ENCODE results near the gene ZNF668.
A peak's percentile ranks its signal among the peaks of the same experiment; 100 is the strongest.

ZNF668 gene

GRCh38 chr16:31073142-31073969, 684 bp downstream of the ZNF668 start:
- Histone ChIP-seq H3K27me3 (replicated peaks; ENCODE audit: insufficient read depth, low read length) (no peaks in the 10 kb centered on the region), H3K27ac (ENCODE audit: low read length) (peak overlapping the region; percentile 61; the same call in 1 of the 2 replicates), H3F3A (ENCODE audit: insufficient read depth, low read length) (peaks cover 6% of the 10 kb centered on the region), H3K9ac (ENCODE audit: low read length) (peak overlapping the region; percentile 70), H4K20me1 (ENCODE audit: insufficient read depth, low read length) (no peaks in the 10 kb centered on the region), H3K4me1 (ENCODE audit: low read length) (peaks cover 9% of the 10 kb centered on the region; the same call in 1 of the 2 replicates), H3K4me2 (ENCODE audit: low read depth, low read length) (peak overlapping the region; percentile 98), H3K36me3 (replicated peaks; ENCODE audit: insufficient read depth, low read length) (no peaks in the 10 kb centered on the region), H3K9me2 (replicated peaks; ENCODE audit: insufficient read depth, low read length) (no peaks in the 10 kb centered on the region), H2AFZ (ENCODE audit: low read length) (peak overlapping the region; percentile 80), H3K79me2 (ENCODE audit: low read length) (peaks cover 74% of the 10 kb centered on the region), H3K9me3 (replicated peaks; ENCODE audit: insufficient read depth, low read length) (no peaks in the 10 kb centered on the region), H3K4me3 (ENCODE audit: low read length) (peak overlapping the region; percentile 96)
- peak; percentile 84 for DNase-seq
- TF ChIP-seq EZH2 (optimal IDR thresholded peaks at IDR 0.05; ENCODE audit: low read depth, low read length) = no peak
- TF ChIP-seq CTCF (IDR thresholded peaks at IDR 0.05; ENCODE audit: low read length) = no peak
- no peak for TF ChIP-seq EZH2phosphoT487 (IDR thresholded peaks at IDR 0.05; ENCODE audit: low read length)

- TF ChIP-seq EZH2phosphoT487 (IDR thresholded peaks at IDR 0.05; ENCODE audit: low read length) (no peak), EZH2 (optimal IDR thresholded peaks at IDR 0.05; ENCODE audit: low read depth, low read length) (no peak), CTCF (IDR thresholded peaks at IDR 0.05; ENCODE audit: low read length) (no peak)
- H3F3A ChIP-seq (ENCODE audit: insufficient read depth, low read length) = peaks cover 6% of the 10 kb centered on the region
- no peaks in the 10 kb centered on the region for H3K9me2 ChIP-seq (replicated peaks; ENCODE audit: insufficient read depth, low read length)
- no peaks in the 10 kb centered on the region for H3K36me3 ChIP-seq (replicated peaks; ENCODE audit: insufficient read depth, low read length)
- peak overlapping the region; percentile 80 for H2AFZ ChIP-seq (ENCODE audit: low read length)
- peak overlapping the region; percentile 96 for H3K4me3 ChIP-seq (ENCODE audit: low read length)
- H3K9ac ChIP-seq (ENCODE audit: low read length) = peak overlapping the region; percentile 70
- H3K27ac ChIP-seq (ENCODE audit: low read length) = peak overlapping the region; percentile 61; the same call in 1 of the 2 replicates
- peak overlapping the region; percentile 98 for H3K4me2 ChIP-seq (ENCODE audit: low read depth, low read length)
- no peaks in the 10 kb centered on the region for H4K20me1 ChIP-seq (ENCODE audit: insufficient read depth, low read length)
- DNase-seq = peak; percentile 35
- no peaks in the 10 kb centered on the region for H3K27me3 ChIP-seq (replicated peaks; ENCODE audit: insufficient read depth, low read length)
- peaks cover 69% of the 10 kb centered on the region for H3K79me2 ChIP-seq (ENCODE audit: low read length)
- H3K9me3 ChIP-seq (replicated peaks; ENCODE audit: insufficient read depth, low read length) = no peaks in the 10 kb centered on the region
- H3K4me1 ChIP-seq (ENCODE audit: low read length) = peaks cover 9% of the 10 kb centered on the region; the same call in 1 of the 2 replicates
These were observed 1.4 kb downstream of the ZNF668 start for GRCh38 chr16:31072540-31073141.

- H2AFZ ChIP-seq (ENCODE audit: low read length) = 0 out of 2 replicates have a peak overlapping the region, but pooled peaks have one; percentile 80
- no peaks in the 10 kb centered on the region for H4K20me1 ChIP-seq (ENCODE audit: insufficient read depth, low read length)
- peak overlapping the region; percentile 98 for H3K4me2 ChIP-seq (ENCODE audit: low read depth, low read length)
- peak overlapping the region; percentile 70; the same call in 1 of the 2 replicates for H3K9ac ChIP-seq (ENCODE audit: low read length)
- no peaks in the 10 kb centered on the region for H3K9me3 ChIP-seq (replicated peaks; ENCODE audit: insufficient read depth, low read length)
- DNase-seq = no peak
- peak overlapping the region; percentile 96 for H3K4me3 ChIP-seq (ENCODE audit: low read length)
- peaks cover 6% of the 10 kb centered on the region for H3F3A ChIP-seq (ENCODE audit: insufficient read depth, low read length)
- TF ChIP-seq EZH2 (optimal IDR thresholded peaks at IDR 0.05; ENCODE audit: low read depth, low read length) = no peak
- TF ChIP-seq EZH2phosphoT487 (IDR thresholded peaks at IDR 0.05; ENCODE audit: low read length) = no peak
- no peak for TF ChIP-seq CTCF (IDR thresholded peaks at IDR 0.05; ENCODE audit: low read length)
- H3K79me2 ChIP-seq (ENCODE audit: low read length) = peaks cover 67% of the 10 kb centered on the region
- H3K36me3 ChIP-seq (replicated peaks; ENCODE audit: insufficient read depth, low read length) = no peaks in the 10 kb centered on the region
- H3K27ac ChIP-seq (ENCODE audit: low read length) = no peak overlapping the region
- peaks cover 9% of the 10 kb centered on the region; the same call in 1 of the 2 replicates for H3K4me1 ChIP-seq (ENCODE audit: low read length)
- no peaks in the 10 kb centered on the region for H3K27me3 ChIP-seq (replicated peaks; ENCODE audit: insufficient read depth, low read length)
- H3K9me2 ChIP-seq (replicated peaks; ENCODE audit: insufficient read depth, low read length) = no peaks in the 10 kb centered on the region
These were observed 2.2 kb downstream of the ZNF668 start for GRCh38 chr16:31071861-31072260.
